Esophagus squamous epithelium (tissue), 4 donors: ENCODE measurements around the gene CRHR1.

Source experiments
- CTCF ChIP-seq, 6 experiments: fragments of 450-650 bp in 4 of 6; fragments of 200-600 bp in 2 of 6; sonication (generic) in 2 of 6; IDR thresholded peaks; one replicate each; pipeline ENCODE4 v1.5.1; 2016 to 2019; ENCODE audit warnings: antibody characterized with exemption in 6 of 6, mild to moderate bottlenecking in 4 of 6, moderate library complexity in 4 of 6
- POLR2A ChIP-seq, 4 donors: fragments of 450-650 bp; IDR thresholded peaks; one replicate each; pipeline ENCODE4 v1.6.1; 2017; ENCODE audit warnings: antibody characterized with exemption in 4 of 4, mild to moderate bottlenecking in 4 of 4, moderate library complexity in 3 of 4

- TF ChIP-seq CTCF (IDR thresholded peaks at IDR 0.05) (no peak), POLR2A (IDR thresholded peaks at IDR 0.05) (no peak)
Measured at GRCh38 chr17:45818699-45819098, 34.6 kb downstream of the CRHR1 start.
